ENCODE measurements around the gene LRRC8A.
"Not testable (repeated sequence)": the region's sequence is repeated elsewhere in the genome, so short reads cannot be mapped to it uniquely, and the experiment has no call there.

The LRRC8A gene

DNA sequence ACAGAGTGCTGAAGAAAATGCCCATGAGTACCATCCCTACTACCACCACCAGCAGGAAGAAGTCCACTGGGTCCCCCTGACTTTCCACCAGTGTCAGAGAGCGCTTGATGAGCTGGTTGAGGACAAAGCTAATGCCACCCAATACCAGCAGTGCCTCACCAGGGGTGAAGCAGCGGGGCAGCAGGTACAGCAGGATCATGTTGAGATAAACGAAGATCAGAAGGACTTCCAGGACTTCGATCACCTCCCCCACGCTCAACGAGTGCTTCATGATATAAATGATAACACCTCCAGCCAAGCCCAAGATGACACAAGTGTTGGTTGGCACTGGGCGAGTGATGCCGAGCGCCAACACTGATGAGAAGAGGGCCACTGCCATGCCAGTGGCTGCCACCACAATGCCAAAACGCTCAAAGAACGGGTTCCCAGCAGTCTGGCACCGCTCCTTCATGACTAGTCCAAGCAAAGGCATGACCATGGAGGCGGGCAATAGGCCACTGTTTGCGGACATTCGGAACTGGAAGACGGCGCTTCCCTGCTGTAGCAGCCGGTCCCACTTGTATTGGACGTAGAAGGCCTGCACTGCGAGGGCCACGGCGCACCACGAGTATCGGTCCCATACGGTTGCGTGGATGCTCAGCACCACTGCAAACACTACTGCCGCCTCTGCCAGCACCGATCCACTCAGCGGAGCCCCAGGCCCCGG lies 64.8 kb downstream of the LRRC8A start:
- no peak for DNase-seq (ENCODE audit: low spot score)
- ATAC-seq (ENCODE audit: low read depth) = peak; percentile 37
- Histone ChIP-seq H3K4me3 (ENCODE audit: severe bottlenecking) (peak overlapping the region; percentile 69), H3K4me1 (ENCODE audit: insufficient read depth, poor library complexity, severe bottlenecking) (no peaks in the 10 kb centered on the region), H3K27me3 (ENCODE audit: insufficient read depth, poor library complexity, severe bottlenecking) (no peaks in the 10 kb centered on the region), H3K36me3 (ENCODE audit: low read depth) (peaks cover 28% of the 10 kb centered on the region), H3K9me3 (ENCODE audit: severe bottlenecking) (no peaks in the 10 kb centered on the region), H3K27ac (ENCODE audit: poor library complexity, severe bottlenecking) (peak overlapping the region; percentile 86)
- TF ChIP-seq, protein P1, sequence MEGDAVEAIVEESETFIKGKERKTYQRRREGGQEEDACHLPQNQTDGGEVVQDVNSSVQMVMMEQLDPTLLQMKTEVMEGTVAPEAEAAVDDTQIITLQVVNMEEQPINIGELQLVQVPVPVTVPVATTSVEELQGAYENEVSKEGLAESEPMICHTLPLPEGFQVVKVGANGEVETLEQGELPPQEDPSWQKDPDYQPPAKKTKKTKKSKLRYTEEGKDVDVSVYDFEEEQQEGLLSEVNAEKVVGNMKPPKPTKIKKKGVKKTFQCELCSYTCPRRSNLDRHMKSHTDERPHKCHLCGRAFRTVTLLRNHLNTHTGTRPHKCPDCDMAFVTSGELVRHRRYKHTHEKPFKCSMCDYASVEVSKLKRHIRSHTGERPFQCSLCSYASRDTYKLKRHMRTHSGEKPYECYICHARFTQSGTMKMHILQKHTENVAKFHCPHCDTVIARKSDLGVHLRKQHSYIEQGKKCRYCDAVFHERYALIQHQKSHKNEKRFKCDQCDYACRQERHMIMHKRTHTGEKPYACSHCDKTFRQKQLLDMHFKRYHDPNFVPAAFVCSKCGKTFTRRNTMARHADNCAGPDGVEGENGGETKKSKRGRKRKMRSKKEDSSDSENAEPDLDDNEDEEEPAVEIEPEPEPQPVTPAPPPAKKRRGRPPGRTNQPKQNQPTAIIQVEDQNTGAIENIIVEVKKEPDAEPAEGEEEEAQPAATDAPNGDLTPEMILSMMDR (IDR thresholded peaks at IDR 0.05; ENCODE audit: poor library complexity, severe bottlenecking) = no peak

- Histone ChIP-seq H3K27ac (ENCODE audit: poor library complexity, severe bottlenecking) (peak overlapping the region; percentile 86), H3K4me1 (ENCODE audit: insufficient read depth, poor library complexity, severe bottlenecking) (no peaks in the 10 kb centered on the region), H3K27me3 (ENCODE audit: insufficient read depth, poor library complexity, severe bottlenecking) (no peaks in the 10 kb centered on the region), H3K9me3 (ENCODE audit: severe bottlenecking) (no peaks in the 10 kb centered on the region), H3K4me3 (ENCODE audit: severe bottlenecking) (peak overlapping the region; percentile 69), H3K36me3 (ENCODE audit: low read depth) (peaks cover 32% of the 10 kb centered on the region)
- ATAC-seq (ENCODE audit: low read depth) (no peak; the same call in 1 of the 3 replicates), DNase-seq (ENCODE audit: low spot score) (no peak)
- TF ChIP-seq, protein P1 (IDR thresholded peaks at IDR 0.05; ENCODE audit: poor library complexity, severe bottlenecking) = no peak
Observed at GRCh38 chr9:128947277-128947526, 65.3 kb downstream of the LRRC8A start.

GRCh38 chr9:128947527-128948301 lies 65.8 kb downstream of the LRRC8A start, which contains the start of the genes DOLK and NUP188:
Gene DOLK (minus strand): TSS chr9:128947603. CDS start chr9:128947303, 300 bp downstream.
Gene NUP188 (plus strand): TSS chr9:128947699. CDS start chr9:128947720, 21 bp downstream.
- DNase-seq (ENCODE audit: low spot score) (peak; percentile 91), ATAC-seq (ENCODE audit: low read depth) (peak; percentile 75)
- no peaks in the 10 kb centered on the region for H3K4me1 ChIP-seq (ENCODE audit: insufficient read depth, poor library complexity, severe bottlenecking)
- no peaks in the 10 kb centered on the region for H3K27me3 ChIP-seq (ENCODE audit: insufficient read depth, poor library complexity, severe bottlenecking)
- TF ChIP-seq, protein P1 (IDR thresholded peaks at IDR 0.05; ENCODE audit: poor library complexity, severe bottlenecking) = no peak
- H3K9me3 ChIP-seq (ENCODE audit: severe bottlenecking) = no peaks in the 10 kb centered on the region
- H3K36me3 ChIP-seq (ENCODE audit: low read depth) = peaks cover 35% of the 10 kb centered on the region
- peak within 1 kb of the TSS; percentile 86 for H3K27ac ChIP-seq (ENCODE audit: poor library complexity, severe bottlenecking)
- peak within 1 kb of the TSS; percentile 69 for H3K4me3 ChIP-seq (ENCODE audit: severe bottlenecking)

- not testable (repeated sequence) for H3K27ac ChIP-seq (ENCODE audit: poor library complexity, severe bottlenecking); ATAC-seq (ENCODE audit: low read depth)
Observed at GRCh38 chr9:128961403-128961802, 79.5 kb downstream of the LRRC8A start.

More at GRCh38 chr9:128961403-128961802, 79.5 kb downstream of the LRRC8A start:
- H3K9me3 ChIP-seq (ENCODE audit: severe bottlenecking); DNase-seq (ENCODE audit: low spot score); H3K4me1 ChIP-seq (ENCODE audit: insufficient read depth, poor library complexity, severe bottlenecking); H3K4me3 ChIP-seq (ENCODE audit: severe bottlenecking); H3K27me3 ChIP-seq (ENCODE audit: insufficient read depth, poor library complexity, severe bottlenecking): not testable (repeated sequence)
- H3K36me3 ChIP-seq (ENCODE audit: low read depth) = peaks cover 80% of the 10 kb centered on the region

All from RWPE2 (cell line).